ENCODE data around the gene ACAN.

ACAN gene

DNA sequence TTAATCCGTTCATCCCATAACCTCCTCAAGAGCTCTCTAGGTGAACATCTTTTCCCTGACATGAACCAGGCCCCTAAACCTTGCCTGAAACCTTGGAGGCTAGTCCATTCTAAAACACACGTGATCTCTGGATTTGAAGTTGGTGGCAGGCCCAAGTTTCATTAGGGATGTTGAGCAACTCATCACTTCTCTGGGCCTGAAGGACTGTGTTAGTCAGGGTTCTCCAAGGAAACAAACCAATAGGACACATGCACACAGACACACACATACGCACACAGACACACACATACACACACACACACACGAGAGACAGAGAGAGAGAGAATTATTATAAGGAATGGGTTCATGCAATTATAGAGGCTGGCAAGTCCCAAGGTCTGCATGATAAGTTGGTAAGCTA, 31.9 kb downstream of the ACAN start:
- DNase-seq (ENCODE audit: low read depth in 1 of 2, low spot score in 1 of 2) = no peak
- TF ChIP-seq, protein P1, sequence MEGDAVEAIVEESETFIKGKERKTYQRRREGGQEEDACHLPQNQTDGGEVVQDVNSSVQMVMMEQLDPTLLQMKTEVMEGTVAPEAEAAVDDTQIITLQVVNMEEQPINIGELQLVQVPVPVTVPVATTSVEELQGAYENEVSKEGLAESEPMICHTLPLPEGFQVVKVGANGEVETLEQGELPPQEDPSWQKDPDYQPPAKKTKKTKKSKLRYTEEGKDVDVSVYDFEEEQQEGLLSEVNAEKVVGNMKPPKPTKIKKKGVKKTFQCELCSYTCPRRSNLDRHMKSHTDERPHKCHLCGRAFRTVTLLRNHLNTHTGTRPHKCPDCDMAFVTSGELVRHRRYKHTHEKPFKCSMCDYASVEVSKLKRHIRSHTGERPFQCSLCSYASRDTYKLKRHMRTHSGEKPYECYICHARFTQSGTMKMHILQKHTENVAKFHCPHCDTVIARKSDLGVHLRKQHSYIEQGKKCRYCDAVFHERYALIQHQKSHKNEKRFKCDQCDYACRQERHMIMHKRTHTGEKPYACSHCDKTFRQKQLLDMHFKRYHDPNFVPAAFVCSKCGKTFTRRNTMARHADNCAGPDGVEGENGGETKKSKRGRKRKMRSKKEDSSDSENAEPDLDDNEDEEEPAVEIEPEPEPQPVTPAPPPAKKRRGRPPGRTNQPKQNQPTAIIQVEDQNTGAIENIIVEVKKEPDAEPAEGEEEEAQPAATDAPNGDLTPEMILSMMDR (IDR thresholded peaks at IDR 0.05; ENCODE audit: insufficient read depth, low read length) = no peak
- TF ChIP-seq, protein P2, sequence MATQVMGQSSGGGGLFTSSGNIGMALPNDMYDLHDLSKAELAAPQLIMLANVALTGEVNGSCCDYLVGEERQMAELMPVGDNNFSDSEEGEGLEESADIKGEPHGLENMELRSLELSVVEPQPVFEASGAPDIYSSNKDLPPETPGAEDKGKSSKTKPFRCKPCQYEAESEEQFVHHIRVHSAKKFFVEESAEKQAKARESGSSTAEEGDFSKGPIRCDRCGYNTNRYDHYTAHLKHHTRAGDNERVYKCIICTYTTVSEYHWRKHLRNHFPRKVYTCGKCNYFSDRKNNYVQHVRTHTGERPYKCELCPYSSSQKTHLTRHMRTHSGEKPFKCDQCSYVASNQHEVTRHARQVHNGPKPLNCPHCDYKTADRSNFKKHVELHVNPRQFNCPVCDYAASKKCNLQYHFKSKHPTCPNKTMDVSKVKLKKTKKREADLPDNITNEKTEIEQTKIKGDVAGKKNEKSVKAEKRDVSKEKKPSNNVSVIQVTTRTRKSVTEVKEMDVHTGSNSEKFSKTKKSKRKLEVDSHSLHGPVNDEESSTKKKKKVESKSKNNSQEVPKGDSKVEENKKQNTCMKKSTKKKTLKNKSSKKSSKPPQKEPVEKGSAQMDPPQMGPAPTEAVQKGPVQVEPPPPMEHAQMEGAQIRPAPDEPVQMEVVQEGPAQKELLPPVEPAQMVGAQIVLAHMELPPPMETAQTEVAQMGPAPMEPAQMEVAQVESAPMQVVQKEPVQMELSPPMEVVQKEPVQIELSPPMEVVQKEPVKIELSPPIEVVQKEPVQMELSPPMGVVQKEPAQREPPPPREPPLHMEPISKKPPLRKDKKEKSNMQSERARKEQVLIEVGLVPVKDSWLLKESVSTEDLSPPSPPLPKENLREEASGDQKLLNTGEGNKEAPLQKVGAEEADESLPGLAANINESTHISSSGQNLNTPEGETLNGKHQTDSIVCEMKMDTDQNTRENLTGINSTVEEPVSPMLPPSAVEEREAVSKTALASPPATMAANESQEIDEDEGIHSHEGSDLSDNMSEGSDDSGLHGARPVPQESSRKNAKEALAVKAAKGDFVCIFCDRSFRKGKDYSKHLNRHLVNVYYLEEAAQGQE (IDR thresholded peaks at IDR 0.05; ENCODE audit: insufficient replicate concordance, low read depth) = no peak
- TF ChIP-seq SPI1 (IDR thresholded peaks at IDR 0.05; ENCODE audit: borderline replicate concordance, low read depth) (no peak), GABPA (IDR thresholded peaks at IDR 0.05; ENCODE audit: low read depth) (no peak), POLR2AphosphoS5 (IDR thresholded peaks at IDR 0.05; ENCODE audit: low read depth) (no peak)
- no peak overlapping the region for H3K27ac ChIP-seq (replicated peaks)

DNA sequence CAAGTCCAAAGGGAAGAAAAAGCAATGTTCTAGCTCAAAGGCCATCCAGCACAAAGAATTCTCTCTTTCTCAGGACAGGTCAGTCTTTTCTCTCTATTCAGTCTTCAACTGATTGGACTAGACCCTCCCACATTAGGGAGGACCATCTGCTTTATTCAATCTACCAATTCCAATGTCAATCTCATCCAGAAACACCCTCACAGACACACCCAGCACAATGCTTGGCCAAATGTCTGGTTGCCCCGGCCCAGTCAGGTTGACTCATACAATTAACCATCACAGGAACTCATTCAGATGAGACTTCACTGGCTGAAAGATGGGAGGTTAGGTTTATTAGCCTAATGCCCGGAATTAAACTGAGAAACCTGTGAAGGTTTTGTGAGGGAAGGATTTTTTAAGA, 32.4 kb downstream of the ACAN start:
- H3K27ac ChIP-seq (replicated peaks) = no peak overlapping the region

More for the DNA sequence above, 31.9 kb downstream of the ACAN start:
- Histone ChIP-seq H3K4me3 (replicated peaks; ENCODE audit: insufficient read depth, low read length) (no peak overlapping the region), H3K27me3 (ENCODE audit: insufficient read depth, poor library complexity, severe bottlenecking) (no peaks in the 10 kb centered on the region)

DNA sequence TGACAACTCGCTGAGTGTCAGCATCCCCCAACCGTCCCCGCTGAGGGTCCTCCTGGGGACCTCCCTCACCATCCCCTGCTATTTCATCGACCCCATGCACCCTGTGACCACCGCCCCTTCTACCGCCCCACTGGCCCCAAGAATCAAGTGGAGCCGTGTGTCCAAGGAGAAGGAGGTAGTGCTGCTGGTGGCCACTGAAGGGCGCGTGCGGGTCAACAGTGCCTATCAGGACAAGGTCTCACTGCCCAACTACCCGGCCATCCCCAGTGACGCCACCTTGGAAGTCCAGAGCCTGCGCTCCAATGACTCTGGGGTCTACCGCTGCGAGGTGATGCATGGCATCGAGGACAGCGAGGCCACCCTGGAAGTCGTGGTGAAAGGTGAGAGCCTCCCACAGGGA, 35.4 kb downstream of the ACAN start:
- no peak for TF ChIP-seq GABPA (IDR thresholded peaks at IDR 0.05; ENCODE audit: low read depth)
- TF ChIP-seq, protein P2 (IDR thresholded peaks at IDR 0.05; ENCODE audit: insufficient replicate concordance, low read depth) = no peak
- TF ChIP-seq POLR2AphosphoS5 (IDR thresholded peaks at IDR 0.05; ENCODE audit: low read depth) = no peak
- TF ChIP-seq, protein P1 (IDR thresholded peaks at IDR 0.05; ENCODE audit: insufficient read depth, low read length) = no peak
- TF ChIP-seq SPI1 (IDR thresholded peaks at IDR 0.05; ENCODE audit: borderline replicate concordance, low read depth) = no peak
- Histone ChIP-seq H3K4me3 (replicated peaks; ENCODE audit: insufficient read depth, low read length) (no peak overlapping the region), H3K27me3 (ENCODE audit: insufficient read depth, poor library complexity, severe bottlenecking) (no peaks in the 10 kb centered on the region), H3K27ac (replicated peaks) (no peak overlapping the region)
- DNase-seq (ENCODE audit: low read depth in 1 of 2, low spot score in 1 of 2) = no peak

More for the DNA sequence above, 32.4 kb downstream of the ACAN start:
- DNase-seq (ENCODE audit: low read depth in 1 of 2, low spot score in 1 of 2) = no peak
- TF ChIP-seq, protein P1 (IDR thresholded peaks at IDR 0.05; ENCODE audit: insufficient read depth, low read length) = no peak
- no peak for TF ChIP-seq SPI1 (IDR thresholded peaks at IDR 0.05; ENCODE audit: borderline replicate concordance, low read depth)
- no peak for TF ChIP-seq GABPA (IDR thresholded peaks at IDR 0.05; ENCODE audit: low read depth)
- TF ChIP-seq, protein P2 (IDR thresholded peaks at IDR 0.05; ENCODE audit: insufficient replicate concordance, low read depth) = no peak
- no peak for TF ChIP-seq POLR2AphosphoS5 (IDR thresholded peaks at IDR 0.05; ENCODE audit: low read depth)
- no peaks in the 10 kb centered on the region for H3K27me3 ChIP-seq (ENCODE audit: insufficient read depth, poor library complexity, severe bottlenecking)
- H3K4me3 ChIP-seq (replicated peaks; ENCODE audit: insufficient read depth, low read length) = no peak overlapping the region
